GM23338 (cell line): ENCODE measurements around the gene GTF3C5. TPM values are rescaled to one million over a fixed set of nuclear protein-coding genes. Genes with fewer than 3 reads are reported as not detected.

Source experiments
- ATAC-seq: fragments of 200-7000 bp; cut with Tn5 transposase; 3 replicates; pipeline ENCODE4 v1.9.1; 2020
- DNase-seq: peaks from one replicate; pipeline ENCODE4 v3.0.0-alpha.2; 2015; ENCODE audit warnings: low spot score
- H2AFZ ChIP-seq: fragments of 200-600 bp; sonication (generic); 2 replicates; pipeline ENCODE4 v1.8.0; 2016; ENCODE audit warnings: antibody characterized with exemption, mild to moderate bottlenecking, moderate library complexity
- H3F3A ChIP-seq: fragments of 200-600 bp; sonication (generic); replicated peaks from 2 replicates; pipeline ENCODE4 v1.8.0; 2017; ENCODE audit warnings: antibody characterized with exemption, mixed run types, low read depth
- H3K27ac ChIP-seq: fragments of 200-600 bp; sonication (generic); 2 replicates; pipeline ENCODE4 v1.6.1; 2016; ENCODE audit warnings: low read depth
- H3K27me3 ChIP-seq: fragments of 200-600 bp; sonication (generic); 2 replicates; pipeline ENCODE4 v1.8.0; 2016; ENCODE audit warnings: mild to moderate bottlenecking, mixed run types, moderate library complexity; ENCODE audit not compliant: insufficient read depth
- H3K36me3 ChIP-seq: fragments of 200-600 bp; sonication (generic); 2 replicates; pipeline ENCODE4 v1.8.0; 2016; ENCODE audit warnings: mild to moderate bottlenecking; ENCODE audit not compliant: insufficient read depth
- H3K4me1 ChIP-seq: fragments of 200-600 bp; sonication (generic); 2 replicates; pipeline ENCODE4 v1.8.0; 2016; ENCODE audit warnings: mild to moderate bottlenecking, moderate library complexity; ENCODE audit not compliant: insufficient read depth
- H3K4me2 ChIP-seq: fragments of 200-600 bp; sonication (generic); 2 replicates; pipeline ENCODE4 v1.7.1; 2017; ENCODE audit warnings: mixed run types
- H3K4me3 ChIP-seq: fragments of 200-600 bp; sonication (generic); 2 replicates; pipeline ENCODE4 v1.6.1; 2016; ENCODE audit warnings: mixed run types
- H3K79me2 ChIP-seq: fragments of 200-600 bp; sonication (generic); replicated peaks from 2 replicates; pipeline ENCODE4 v1.8.0; 2017; ENCODE audit warnings: mild to moderate bottlenecking; ENCODE audit not compliant: insufficient read depth
- H3K9me2 ChIP-seq: fragments of 200-600 bp; sonication (generic); 2 replicates; pipeline ENCODE4 v1.8.0; 2017; ENCODE audit not compliant: insufficient read depth
- H4K20me1 ChIP-seq: fragments of 200-600 bp; sonication (generic); replicated peaks from 2 replicates; pipeline ENCODE4 v1.8.0; 2017; ENCODE audit warnings: mild to moderate bottlenecking; ENCODE audit not compliant: insufficient read depth
- H3K27ac Mint-ChIP-seq: 2 replicates; pipeline ENCODE4 v1.8.0; 2020; ENCODE audit warnings: inconsistent platforms, mild to moderate bottlenecking, moderate library complexity, mixed read lengths
- H3K27me3 Mint-ChIP-seq: 3 replicates; pipeline ENCODE4 v1.8.0; 2022; ENCODE audit warnings: low read depth, mild to moderate bottlenecking, moderate library complexity, mixed read lengths, inconsistent platforms; ENCODE audit not compliant: insufficient read depth, poor library complexity
- H3K36me3 Mint-ChIP-seq: 3 replicates; pipeline ENCODE4 v1.8.0; 2021; ENCODE audit warnings: low read depth, mild to moderate bottlenecking, inconsistent platforms, moderate library complexity, mixed read lengths
- H3K4me1 Mint-ChIP-seq: 3 replicates; pipeline ENCODE4 v1.8.0; 2020; ENCODE audit warnings: mild to moderate bottlenecking, inconsistent platforms, mixed read lengths
- H3K4me3 Mint-ChIP-seq: 3 replicates; pipeline ENCODE4 v1.8.0; 2021; ENCODE audit warnings: moderate library complexity, mild to moderate bottlenecking, inconsistent platforms, mixed read lengths
- H3K9me3 Mint-ChIP-seq: 3 replicates; pipeline ENCODE4 v1.8.0; 2020; ENCODE audit warnings: moderate library complexity, mild to moderate bottlenecking, inconsistent platforms, mixed read lengths
- CREB1 ChIP-seq: fragments of 250-450 bp; sonication (Bioruptor Pico); IDR thresholded peaks from 2 replicates; pipeline ENCODE4 v1.5.0; 2020; ENCODE audit warnings: low read depth, mild to moderate bottlenecking, moderate library complexity
- EZH2 ChIP-seq: fragments of 200-600 bp; sonication (generic); IDR thresholded peaks from one replicate; pipeline ENCODE4 v1.8.0; 2017; ENCODE audit warnings: antibody characterized with exemption, mild to moderate bottlenecking, low read depth; ENCODE audit not compliant: unreplicated experiment
- EZH2phosphoT487 ChIP-seq: fragments of 200-600 bp; sonication (generic); IDR thresholded peaks from one replicate; pipeline ENCODE4 v1.8.1; 2018; ENCODE audit warnings: antibody characterized with exemption; ENCODE audit not compliant: unreplicated experiment
- JUNB ChIP-seq: IDR thresholded peaks from one replicate; pipeline ENCODE4 v1.6.1; 2016; ENCODE audit warnings: antibody characterized with exemption; ENCODE audit not compliant: unreplicated experiment
- NANOG ChIP-seq: IDR thresholded peaks from 2 replicates; pipeline ENCODE4 v1.6.1; 2016; ENCODE audit warnings: antibody characterized with exemption, borderline replicate concordance
- POLR2AphosphoS5 ChIP-seq: IDR thresholded peaks from 2 replicates; pipeline ENCODE4 v1.6.1; 2016; ENCODE audit warnings: antibody characterized with exemption, low read depth
- STAT1 ChIP-seq: IDR thresholded peaks from one replicate; pipeline ENCODE4 v1.6.1; 2016; ENCODE audit warnings: antibody characterized with exemption; ENCODE audit not compliant: unreplicated experiment
- ZNF114 ChIP-seq: fragments of 250-450 bp; sonication (Bioruptor Pico); IDR thresholded peaks from 2 replicates; pipeline ENCODE4 v1.5.0; 2020; ENCODE audit warnings: mild to moderate bottlenecking, moderate library complexity
- ZNF331 ChIP-seq: fragments of 250-450 bp; sonication (Bioruptor Pico); IDR thresholded peaks from 2 replicates; pipeline ENCODE4 v1.5.0; 2020; ENCODE audit warnings: low read depth, mild to moderate bottlenecking, moderate library complexity
- polyA plus RNA-seq: library from polyadenylated mRNA; unstranded; fragments of >200 nt; fragmentation: Nextera tagmentation; extraction: Ambion mirVana; gene quantifications from 2 replicates; pipeline ENCODE4 v1.2.1, GENCODE V29; 2016
- total RNA-seq: library from RNA; depleted of rRNA; stranded (reverse); fragments of >200 nt; shearing (Covaris generic); gene quantifications from 2 replicates; pipeline ENCODE4 v1.2.3, GENCODE V29; 2014
- TF ChIP-seq, protein P1 (sequence below), 2 experiments: fragments of 200-600 bp in 1 of 2; sonication (generic) in 1 of 2; conservative IDR thresholded peaks; 2 replicates each; pipeline versions ENCODE4 v1.5.1 to v1.6.1; 2016 to 2017; ENCODE audit warnings: antibody characterized with exemption in 2 of 2, low read depth in 2 of 2, mild to moderate bottlenecking in 2 of 2, moderate library complexity in 1 of 2
- TF ChIP-seq, protein P2 (sequence below): IDR thresholded peaks from 2 replicates; pipeline ENCODE4 v1.6.1; 2016; ENCODE audit warnings: antibody characterized with exemption
- TF ChIP-seq, protein P3 (sequence below): IDR thresholded peaks from one replicate; pipeline ENCODE4 v1.6.1; 2018; ENCODE audit warnings: antibody characterized with exemption; ENCODE audit not compliant: unreplicated experiment

Gene GTF3C5
- total and polyA plus RNA-seq, 2 experiments from 2014 or later = 46.0 to 78.8 TPM

DNA sequence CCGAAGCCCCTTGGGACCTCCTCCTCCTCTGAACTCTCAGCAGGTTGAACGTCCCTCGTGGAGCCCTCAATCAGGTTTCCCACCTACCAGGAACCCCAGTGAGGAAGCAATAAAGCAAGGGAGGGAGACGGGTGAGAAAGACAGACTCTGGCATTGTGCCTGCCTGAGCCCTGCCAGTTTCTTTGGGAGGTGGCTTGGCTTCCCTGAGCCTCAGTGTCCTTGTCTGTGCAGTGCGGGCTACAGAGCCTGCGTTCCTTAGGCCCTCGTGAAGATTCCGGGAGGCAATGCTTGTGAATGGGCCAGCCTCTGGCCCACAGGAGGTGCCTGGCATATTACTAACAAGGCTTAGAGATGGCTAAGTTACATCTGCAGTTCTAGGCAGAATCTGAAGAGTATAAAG, 11.9 kb downstream of the GTF3C5 start (continued):
- TF ChIP-seq, protein P1, sequence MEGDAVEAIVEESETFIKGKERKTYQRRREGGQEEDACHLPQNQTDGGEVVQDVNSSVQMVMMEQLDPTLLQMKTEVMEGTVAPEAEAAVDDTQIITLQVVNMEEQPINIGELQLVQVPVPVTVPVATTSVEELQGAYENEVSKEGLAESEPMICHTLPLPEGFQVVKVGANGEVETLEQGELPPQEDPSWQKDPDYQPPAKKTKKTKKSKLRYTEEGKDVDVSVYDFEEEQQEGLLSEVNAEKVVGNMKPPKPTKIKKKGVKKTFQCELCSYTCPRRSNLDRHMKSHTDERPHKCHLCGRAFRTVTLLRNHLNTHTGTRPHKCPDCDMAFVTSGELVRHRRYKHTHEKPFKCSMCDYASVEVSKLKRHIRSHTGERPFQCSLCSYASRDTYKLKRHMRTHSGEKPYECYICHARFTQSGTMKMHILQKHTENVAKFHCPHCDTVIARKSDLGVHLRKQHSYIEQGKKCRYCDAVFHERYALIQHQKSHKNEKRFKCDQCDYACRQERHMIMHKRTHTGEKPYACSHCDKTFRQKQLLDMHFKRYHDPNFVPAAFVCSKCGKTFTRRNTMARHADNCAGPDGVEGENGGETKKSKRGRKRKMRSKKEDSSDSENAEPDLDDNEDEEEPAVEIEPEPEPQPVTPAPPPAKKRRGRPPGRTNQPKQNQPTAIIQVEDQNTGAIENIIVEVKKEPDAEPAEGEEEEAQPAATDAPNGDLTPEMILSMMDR (conservative IDR thresholded peaks at IDR 0.05; ENCODE audit: low read depth in 2 of 2) = no peak

DNA sequence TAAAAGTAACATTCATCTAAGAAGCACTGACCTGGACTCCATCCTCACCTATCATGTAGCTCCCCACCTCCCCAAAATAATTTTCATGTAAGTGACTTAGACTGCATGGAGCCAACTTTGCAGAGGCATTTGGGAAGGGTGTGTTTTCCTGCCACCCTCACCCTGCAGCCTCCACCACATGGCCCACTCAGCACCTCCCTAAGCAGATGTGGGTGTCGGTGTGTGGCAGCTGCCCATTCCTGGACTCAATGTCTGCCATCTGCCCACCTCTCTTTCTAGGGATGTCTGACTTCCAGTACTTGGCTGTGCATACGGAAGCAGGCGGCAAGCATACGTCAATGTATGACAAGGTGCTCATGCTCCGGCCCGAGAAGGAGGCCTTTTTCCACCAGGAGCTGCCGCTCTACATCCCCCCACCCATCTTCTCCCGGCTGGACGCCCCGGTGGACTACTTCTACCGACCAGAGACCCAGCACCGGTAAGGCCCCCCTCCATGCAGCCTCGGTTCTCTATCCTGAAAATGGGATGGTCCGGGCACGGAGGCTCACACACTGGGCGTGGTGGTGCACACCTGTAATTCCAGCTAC, 12.7 kb downstream of the GTF3C5 start:
- no peak for TF ChIP-seq ZNF331 (CRISPR knock-in tag)
- no peak for TF ChIP-seq ZNF114 (CRISPR knock-in tag)
- TF ChIP-seq POLR2AphosphoS5 = no peak
- no peak for TF ChIP-seq EZH2phosphoT487
- no peak for TF ChIP-seq CREB1 (CRISPR knock-in tag)
- no peak for TF ChIP-seq NANOG
- TF ChIP-seq, protein P2, sequence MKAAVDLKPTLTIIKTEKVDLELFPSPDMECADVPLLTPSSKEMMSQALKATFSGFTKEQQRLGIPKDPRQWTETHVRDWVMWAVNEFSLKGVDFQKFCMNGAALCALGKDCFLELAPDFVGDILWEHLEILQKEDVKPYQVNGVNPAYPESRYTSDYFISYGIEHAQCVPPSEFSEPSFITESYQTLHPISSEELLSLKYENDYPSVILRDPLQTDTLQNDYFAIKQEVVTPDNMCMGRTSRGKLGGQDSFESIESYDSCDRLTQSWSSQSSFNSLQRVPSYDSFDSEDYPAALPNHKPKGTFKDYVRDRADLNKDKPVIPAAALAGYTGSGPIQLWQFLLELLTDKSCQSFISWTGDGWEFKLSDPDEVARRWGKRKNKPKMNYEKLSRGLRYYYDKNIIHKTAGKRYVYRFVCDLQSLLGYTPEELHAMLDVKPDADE = no peak
- TF ChIP-seq JUNB = no peak
- TF ChIP-seq EZH2 = no peak
- TF ChIP-seq STAT1 = no peak
- H3K36me3 Mint-ChIP-seq = peaks cover 62% of the 10 kb centered on the region
- H3K27ac ChIP-seq = no peak overlapping the region
- no peaks in the 10 kb centered on the region for H3F3A ChIP-seq
- H3K27me3 ChIP-seq = no peaks in the 10 kb centered on the region
- H4K20me1 ChIP-seq = peaks cover 20% of the 10 kb centered on the region
- peaks cover 4% of the 10 kb centered on the region for H3K36me3 ChIP-seq
- no peak overlapping the region for H3K4me3 Mint-ChIP-seq
- DNase-seq (no peak), ATAC-seq (no peak)
- no peak overlapping the region for H3K27ac Mint-ChIP-seq
- H3K27me3 Mint-ChIP-seq = peaks cover 7% of the 10 kb centered on the region
- H3K9me3 Mint-ChIP-seq = no peaks in the 10 kb centered on the region
- no peaks in the 10 kb centered on the region for H3K4me1 Mint-ChIP-seq
- no peak overlapping the region for H3K4me3 ChIP-seq
- no peak overlapping the region for H2AFZ ChIP-seq
- H3K4me1 ChIP-seq = no peaks in the 10 kb centered on the region
- H3K9me2 ChIP-seq = no peaks in the 10 kb centered on the region
- H3K4me2 ChIP-seq = no peak overlapping the region
- peaks cover 17% of the 10 kb centered on the region for H3K79me2 ChIP-seq

DNA sequence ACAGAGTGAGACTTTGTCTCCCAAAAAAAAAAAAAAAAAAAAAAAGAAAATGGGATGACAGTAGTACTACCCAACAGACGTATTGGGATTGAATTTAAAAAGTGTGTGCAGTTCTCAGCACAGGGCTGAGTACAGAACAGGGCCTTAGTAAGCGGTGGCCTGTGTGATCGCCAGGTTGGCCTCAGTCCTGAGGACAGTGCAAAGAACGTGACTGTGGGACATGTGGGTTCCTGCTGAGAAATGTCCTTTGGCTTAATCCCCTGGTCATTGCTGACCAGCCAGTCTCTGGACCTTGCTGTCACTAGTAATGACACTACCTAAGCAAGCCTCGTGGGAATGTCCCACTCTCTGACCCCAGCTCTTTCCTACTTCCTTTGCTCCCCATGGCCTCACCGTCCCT, 13.3 kb downstream of the GTF3C5 start:
- Mint-ChIP-seq H3K36me3 (peaks cover 63% of the 10 kb centered on the region), H3K27ac (no peak overlapping the region), H3K9me3 (no peaks in the 10 kb centered on the region), H3K4me3 (no peak overlapping the region), H3K27me3 (peaks cover 7% of the 10 kb centered on the region), H3K4me1 (no peaks in the 10 kb centered on the region)
- Histone ChIP-seq H3K4me2 (no peak overlapping the region), H3K4me1 (no peaks in the 10 kb centered on the region), H3K36me3 (peaks cover 4% of the 10 kb centered on the region), H3K9me2 (no peaks in the 10 kb centered on the region), H2AFZ (no peak overlapping the region), H4K20me1 (peaks cover 15% of the 10 kb centered on the region), H3K79me2 (peaks cover 12% of the 10 kb centered on the region), H3F3A (no peaks in the 10 kb centered on the region), H3K27ac (no peak overlapping the region), H3K27me3 (no peaks in the 10 kb centered on the region), H3K4me3 (no peak overlapping the region)
- no peak for DNase-seq
- ATAC-seq = no peak
- TF ChIP-seq EZH2phosphoT487 (no peak), EZH2 (no peak), JUNB (no peak), STAT1 (no peak), POLR2AphosphoS5 (no peak), CREB1 (CRISPR knock-in tag) (no peak), NANOG (no peak)
- TF ChIP-seq, protein P1 (conservative IDR thresholded peaks at IDR 0.05; ENCODE audit: low read depth in 2 of 2) = no peak
- TF ChIP-seq, protein P3, sequence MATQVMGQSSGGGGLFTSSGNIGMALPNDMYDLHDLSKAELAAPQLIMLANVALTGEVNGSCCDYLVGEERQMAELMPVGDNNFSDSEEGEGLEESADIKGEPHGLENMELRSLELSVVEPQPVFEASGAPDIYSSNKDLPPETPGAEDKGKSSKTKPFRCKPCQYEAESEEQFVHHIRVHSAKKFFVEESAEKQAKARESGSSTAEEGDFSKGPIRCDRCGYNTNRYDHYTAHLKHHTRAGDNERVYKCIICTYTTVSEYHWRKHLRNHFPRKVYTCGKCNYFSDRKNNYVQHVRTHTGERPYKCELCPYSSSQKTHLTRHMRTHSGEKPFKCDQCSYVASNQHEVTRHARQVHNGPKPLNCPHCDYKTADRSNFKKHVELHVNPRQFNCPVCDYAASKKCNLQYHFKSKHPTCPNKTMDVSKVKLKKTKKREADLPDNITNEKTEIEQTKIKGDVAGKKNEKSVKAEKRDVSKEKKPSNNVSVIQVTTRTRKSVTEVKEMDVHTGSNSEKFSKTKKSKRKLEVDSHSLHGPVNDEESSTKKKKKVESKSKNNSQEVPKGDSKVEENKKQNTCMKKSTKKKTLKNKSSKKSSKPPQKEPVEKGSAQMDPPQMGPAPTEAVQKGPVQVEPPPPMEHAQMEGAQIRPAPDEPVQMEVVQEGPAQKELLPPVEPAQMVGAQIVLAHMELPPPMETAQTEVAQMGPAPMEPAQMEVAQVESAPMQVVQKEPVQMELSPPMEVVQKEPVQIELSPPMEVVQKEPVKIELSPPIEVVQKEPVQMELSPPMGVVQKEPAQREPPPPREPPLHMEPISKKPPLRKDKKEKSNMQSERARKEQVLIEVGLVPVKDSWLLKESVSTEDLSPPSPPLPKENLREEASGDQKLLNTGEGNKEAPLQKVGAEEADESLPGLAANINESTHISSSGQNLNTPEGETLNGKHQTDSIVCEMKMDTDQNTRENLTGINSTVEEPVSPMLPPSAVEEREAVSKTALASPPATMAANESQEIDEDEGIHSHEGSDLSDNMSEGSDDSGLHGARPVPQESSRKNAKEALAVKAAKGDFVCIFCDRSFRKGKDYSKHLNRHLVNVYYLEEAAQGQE = no peak
